HG02588 (cell line): Measurements from ENCODE around the gene MED31.
"Not testable (repeated sequence)": the region's sequence is repeated elsewhere in the genome, so short reads cannot be mapped to it uniquely, and the experiment has no call there.

Experiments
- ATAC-seq: cut with Tn5 transposase; IDR thresholded peaks from one replicate; pipeline ENCODE4 v1.9.1; 2021; ENCODE audit warnings: mild to moderate bottlenecking, moderate library complexity; ENCODE audit not compliant: unreplicated experiment

The MED31 gene

DNA sequence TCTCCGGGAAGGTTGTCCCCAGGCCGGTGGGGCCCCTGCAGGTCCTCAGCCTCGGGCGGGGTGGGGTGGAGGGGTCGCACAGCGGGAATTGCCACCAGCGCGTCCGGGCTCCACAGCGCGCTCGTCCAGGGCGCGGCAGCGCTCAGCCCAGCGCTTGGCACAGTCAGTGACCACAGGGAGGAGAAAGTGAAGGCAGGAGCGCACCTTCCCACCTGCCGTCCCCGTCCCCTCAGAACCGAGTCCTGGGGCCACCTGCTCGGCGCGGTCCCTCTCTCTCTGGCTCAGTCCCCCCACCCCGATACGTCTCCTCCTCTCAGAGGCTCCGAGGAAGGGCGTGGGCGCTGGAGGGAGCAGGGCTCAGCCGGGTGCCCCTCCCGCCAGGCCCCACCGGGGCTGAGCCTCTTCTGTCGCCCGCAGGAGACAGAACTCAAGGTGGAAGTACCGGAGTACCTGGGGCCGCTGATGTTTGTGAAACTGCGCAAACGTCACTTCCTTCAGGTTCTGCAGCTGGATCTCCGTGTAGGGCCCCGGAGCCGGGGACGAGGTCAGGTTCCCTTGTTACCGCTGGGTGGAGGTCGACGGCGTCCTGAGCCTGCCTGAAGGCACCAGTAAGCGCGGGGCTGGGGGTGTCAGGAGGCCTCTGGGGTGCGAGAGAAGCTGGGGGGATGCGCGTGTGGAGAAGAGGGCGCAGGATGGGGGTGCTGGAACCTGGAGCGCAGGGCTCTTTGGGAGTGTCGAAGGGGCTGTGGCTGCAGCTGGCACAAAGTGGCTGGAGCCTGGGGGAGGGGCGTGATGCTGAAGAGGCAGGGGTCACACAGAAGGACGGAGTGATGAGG is 5.6 kb upstream of the MED31 start:
- not testable (repeated sequence) for ATAC-seq

DNA sequence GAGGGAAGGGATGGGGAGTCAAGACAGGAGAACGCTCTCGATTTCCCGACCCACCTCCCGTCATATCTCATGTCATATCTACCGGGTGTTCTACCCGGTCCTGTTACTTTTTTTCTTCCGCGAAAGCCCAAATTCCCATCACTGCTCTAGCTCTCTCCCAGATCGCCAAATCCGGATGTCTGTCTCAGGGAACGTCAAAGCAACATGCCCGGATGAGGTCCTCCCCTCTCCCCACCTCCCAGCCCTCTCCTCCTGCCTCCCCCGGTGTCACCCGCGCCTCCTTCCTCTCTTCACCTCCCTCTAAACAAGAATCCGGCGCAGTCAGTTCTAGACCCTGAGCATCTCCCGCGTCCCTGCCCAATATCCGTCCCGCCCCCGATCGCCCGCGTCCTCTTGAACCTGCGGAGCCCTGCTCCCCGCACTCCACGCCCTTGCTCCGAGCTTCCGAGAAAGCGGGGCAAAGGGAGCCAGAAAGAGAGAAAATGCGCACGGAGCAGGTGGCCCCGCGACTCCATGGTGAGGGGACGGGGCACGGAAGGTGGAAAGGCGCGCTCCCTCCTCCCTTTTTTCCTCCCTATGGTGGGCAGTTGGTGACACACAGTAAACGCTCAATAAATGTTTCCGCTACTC is 4.4 kb upstream of the MED31 start:
- not testable (repeated sequence) for ATAC-seq

DNA sequence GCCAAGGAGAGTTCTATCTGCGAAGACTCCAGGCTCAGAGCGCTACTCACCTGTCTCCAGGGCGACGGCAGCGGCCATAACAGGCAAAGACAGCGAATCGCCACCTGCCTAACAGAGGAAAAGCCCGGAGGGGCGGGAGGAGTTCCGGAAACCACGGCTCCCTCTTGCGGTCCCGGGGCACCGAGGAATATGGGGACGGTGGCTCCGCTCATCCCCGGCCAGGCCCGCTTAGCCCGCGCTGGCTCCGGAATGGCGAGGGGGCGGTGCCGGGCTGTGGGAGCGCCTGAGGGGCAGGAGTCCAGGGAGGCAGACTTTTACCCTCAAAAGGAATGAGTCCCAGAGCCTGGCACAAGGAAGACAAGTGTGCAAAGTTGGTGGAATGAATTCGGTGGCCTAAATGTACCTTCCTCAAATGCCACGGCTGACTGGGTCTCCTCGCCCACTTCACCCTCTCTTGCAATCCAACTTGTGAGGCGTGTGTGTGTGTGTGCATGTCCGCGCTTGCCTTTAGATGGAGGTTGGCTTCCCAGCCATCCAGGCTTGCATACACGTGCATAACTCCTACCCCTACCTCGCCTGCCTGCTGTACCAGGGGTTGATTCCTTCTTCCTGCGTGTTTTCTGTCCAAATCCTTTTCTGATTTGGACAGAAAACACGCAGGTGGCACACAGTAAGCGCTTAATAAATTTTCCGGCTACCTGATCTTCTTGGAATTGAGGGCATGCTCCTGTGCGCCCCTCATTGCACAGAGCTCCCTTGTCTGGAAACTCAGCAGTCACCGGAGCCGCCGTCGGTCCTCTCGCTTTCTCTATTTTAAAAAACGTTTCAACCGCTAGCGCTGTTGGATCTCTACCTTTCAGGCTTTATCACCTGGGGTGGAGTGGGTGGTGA is 3.7 kb upstream of the MED31 start:
- ATAC-seq = no peak

DNA sequence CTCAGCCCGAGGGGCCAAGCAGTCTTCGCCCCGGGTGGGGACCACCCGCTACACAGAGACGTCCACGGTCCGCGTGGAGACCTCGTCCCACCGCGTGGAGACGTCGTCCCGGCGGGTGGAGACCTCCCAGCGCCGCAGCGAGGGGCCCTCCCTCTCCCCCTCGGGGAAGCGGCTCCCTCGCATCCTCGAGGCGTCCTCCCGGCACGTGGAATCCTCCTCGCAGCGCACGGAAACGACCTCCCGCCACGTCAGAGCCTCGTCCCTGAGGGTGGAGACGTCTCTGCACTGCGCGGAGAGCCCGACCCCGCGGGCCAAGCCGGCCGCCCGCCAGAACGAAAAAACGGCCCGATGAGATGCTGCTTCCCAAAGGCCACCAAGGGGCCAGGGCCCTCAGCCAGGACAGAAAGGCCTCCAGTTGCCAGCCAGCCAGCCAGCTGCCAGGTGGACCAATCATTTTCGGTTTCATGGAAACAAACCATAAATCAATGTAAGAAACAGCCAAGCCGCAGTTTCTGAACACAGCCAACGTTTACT is 581 bp upstream of the MED31 start:
- peak; percentile 14 for ATAC-seq

DNA sequence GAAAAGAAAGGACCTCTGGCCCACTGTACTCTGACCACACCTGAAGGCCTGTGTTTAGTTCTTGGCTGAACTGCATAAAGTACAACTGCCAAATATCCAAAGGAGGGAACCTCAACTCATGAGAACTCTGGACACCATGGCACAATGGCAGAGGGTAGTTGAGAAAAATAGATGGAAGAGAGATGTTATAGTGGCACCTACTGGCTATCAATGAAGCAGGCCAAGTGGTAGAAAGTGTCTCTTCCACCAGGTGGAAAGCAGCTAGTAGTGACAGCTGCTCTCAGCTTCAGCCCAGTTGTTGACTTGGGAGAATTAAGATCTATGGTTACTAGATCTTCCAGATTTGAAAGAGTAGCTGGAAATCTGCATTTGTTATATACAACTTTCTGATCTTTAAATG is 3.2 kb downstream of the MED31 start:
- ATAC-seq = no peak

DNA sequence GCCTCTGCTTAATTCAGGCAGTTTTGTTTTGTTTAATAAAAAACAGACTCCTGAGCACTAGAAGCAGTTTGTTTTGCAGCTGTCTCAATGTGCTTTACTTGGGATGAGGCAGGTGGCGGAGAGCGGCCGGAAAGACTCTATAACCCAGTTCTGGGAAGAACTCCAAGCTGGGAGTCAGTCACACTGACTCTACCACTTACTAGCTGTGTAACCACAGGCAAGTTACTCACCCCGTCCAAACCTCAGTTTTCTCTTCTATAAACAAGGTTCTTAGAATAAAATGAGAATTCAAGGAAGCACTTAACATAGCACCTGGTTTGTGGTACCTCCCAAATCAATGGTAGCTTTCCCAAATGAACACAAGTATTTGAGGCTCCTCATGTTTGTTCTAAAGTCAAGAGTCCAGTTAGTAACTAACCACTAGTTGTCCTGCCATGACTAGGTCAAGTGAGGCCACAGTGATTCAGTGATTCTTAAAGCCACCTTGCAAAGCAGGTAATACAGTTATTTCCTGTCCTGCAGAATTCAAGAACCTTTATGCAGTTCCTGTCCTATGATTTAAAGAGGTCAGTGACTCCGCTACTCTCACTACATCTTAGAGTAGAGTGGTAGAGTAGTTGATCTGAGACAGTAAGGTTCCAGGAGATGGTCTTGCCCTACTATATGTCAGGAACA is 7.8 kb downstream of the MED31 start:
- ATAC-seq = no peak

DNA sequence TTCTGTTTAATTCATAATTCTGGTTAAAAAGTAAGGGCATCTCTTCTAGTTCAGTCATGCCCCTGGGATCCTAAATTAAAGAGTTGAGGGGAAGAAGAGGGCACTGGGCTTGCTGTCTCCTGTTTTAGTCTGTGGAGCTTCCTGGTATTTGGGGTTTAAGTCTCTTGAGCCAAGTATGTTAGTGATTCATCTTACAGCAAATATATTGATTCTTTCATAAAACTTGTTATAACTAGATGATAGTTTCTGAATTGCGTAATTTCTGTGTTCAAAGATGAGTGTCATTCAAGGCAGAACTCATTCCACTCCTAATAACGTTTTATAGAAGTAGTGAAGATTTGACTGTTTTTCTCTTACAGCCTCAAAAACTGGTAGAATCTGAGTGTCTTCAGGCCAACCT is 8.8 kb downstream of the MED31 start:
- ATAC-seq = no peak

DNA sequence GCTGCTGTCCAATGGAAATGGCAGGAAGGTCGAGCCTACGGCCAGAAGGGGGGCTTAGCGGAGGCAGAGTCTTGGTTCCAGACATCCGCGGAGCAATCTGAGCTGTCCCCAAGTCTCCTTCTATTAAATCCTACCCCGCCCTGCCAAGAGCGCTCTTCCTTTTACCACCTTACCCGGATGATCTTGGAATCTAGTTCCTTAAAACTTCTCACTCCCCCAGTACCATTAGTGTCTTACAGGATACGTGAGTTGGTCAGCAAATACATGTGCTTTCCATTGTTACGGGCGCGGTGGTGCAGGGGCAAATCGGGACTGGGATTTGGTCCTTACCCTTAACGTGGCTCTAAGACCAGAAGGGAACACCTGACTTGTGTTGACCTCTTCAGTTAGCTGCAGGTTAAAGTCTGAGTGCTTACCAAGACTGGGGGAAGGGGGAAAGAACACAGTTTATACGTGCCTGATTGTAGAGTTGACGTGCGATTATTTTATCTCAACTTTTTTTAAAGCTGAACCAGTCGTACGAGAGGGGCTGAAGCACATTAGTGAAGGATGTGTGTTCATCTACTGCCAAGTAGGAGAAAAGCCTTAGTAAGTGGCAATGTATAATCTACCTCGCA is 10.1 kb downstream of the MED31 start:
- ATAC-seq = no peak

DNA sequence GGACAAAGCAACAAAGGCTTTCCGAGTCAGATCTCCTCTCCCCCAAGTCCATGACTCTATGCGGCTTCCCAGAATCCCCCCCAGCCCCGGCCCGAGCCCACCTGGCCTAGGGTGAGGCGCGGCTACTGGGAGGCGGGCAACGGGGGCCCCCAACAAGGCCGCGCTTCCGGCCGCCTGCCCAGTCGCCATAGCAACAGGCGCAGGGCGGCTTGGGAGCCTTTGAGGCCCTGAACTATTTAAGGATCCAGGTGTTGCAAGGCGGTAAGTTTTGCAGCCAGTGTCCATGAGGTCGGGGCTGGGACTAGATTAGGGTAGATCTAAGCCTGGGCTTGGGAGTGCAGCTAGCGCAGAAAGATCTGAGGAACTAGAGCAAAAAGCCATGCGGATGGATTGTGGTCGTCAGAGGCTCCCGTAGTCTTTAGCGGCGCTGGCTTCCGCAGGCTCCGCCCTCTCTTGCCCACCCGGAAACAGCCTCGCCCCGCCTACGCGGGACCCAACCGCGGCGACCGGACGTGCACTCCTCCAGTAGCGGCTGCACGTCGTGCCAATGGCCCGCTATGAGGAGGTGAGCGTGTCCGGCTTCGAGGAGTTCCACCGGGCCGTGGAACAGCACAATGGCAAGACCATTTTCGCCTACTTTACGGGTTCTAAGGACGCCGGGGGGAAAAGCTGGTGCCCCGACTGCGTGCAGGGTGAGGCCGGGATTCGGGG is 10.7 kb downstream of the MED31 start, which contains the start of the genes KIAA0753 and TXNDC17:
Gene KIAA0753, minus strand, starts transcription at position 176 of the 711 bp plus-strand sequence. CDS start 5,608 bp downstream, outside the sequence.
Gene TXNDC17, plus strand, starts transcription at position 525 of the 711 bp plus-strand sequence. Its CDS starts 23 bp downstream, at position 548.
- peak; percentile 82 for ATAC-seq

DNA sequence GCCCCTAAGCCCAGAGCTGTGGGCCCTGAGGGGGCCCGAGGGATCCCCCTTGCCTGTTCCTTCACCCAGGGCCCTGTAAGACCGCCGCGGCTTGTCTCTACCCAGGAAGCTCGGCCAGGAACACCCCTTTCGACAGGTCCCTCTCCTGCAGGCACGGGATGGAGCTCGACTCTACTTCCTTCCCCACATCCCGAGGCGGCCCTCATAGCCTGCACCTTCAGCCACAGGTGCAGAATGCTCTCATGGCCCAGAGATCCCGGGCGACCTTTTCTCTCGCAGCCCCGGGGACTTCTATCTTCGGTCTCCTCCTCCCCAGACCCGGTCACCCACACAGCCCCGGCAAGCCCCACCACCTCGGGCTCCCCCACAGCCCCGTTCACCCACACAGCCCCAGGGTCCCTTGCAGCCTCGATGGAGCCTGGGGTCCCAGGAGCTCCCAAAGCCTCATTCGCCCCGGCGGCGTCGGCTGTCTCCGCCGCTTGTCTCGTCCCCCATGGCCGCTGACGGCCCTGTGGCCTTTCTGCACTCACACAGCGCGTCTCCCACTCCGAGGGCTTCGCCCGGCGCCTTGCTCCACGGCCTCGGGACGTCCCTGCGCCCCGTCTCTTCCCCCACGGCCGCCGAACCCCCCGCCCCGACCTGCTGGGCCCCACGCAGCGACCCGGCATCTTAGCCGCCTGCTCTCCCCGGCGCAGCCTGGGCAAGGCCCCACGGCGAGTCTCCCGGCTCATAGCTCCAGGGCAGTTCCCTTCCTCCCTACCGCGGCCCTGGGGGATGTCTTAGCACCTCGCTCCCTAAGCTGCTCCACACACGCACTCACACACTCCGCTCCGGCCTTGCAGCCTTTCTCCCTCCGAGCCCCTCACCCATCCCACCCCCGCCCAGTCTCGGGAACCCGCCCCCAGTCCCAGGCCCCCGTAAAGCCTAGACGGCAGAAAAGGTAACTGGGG is 11.5 kb downstream of the MED31 start:
- ATAC-seq = peak; percentile 4

DNA sequence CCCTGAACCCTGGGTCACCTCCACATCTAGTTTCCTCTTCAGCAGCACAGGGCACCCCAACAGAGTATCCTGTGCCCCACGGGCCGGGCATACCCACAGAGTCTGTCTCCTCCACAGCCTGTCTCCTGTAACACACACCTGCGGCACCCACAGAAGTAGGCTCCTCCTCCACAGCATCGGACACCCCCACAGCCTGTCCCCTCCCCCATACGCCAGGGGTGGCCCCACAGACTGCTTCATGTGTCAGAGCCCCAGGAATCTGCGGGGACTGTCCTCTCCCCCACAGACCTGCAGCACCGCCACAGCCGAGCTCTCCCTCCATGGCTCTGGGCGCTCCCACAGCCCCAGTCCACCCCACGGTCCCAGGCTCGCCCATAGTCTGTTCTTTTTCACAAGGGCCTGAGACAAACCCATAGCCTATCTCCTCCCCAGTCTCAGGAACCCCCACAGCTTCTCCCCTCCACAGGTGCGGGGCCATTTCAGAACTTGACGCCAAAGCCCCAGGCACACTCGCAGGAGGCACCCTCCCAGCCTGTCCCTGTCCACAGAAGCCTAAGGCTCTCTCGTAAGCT is 12.3 kb downstream of the MED31 start:
- no peak for ATAC-seq

DNA sequence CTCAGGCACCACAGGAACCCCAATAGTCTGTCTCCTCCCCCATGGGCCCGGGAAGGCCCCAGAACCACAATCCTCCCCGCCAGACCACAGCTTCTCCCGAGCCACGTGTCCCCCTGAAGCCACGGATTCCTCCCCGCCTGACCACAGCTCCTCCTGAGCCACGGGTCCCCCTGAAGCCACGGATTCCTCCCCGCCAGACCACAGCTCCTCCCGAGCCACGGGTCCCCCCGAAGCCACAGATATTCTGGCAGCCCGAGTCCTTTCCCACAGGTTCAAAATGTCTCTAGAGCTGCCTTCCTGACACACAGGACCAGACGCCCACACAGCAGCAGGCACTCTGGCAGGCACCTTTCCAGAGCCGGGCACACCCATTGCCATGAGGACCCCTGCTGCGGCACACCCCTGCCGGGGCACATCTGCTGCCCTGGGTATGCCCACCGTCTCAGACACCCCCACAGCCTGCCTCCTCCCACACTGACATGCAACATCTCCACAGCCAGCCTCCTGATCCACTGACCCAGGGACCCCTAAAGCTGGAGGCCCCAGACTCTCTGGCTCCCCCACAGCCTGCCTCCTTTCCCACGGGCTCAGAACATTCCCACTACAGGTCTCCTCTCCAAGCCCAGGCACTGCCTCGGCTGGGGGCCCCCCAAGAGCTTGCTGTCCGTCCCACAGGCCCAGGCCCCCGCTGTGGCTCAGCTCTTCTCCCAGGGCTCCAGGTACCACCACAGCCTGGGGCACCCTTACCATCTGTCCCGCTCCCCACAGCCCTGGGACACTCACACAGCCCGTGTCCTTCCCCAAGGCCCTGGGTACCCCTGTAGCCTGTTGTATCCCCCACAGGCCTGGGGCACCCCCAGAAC is 13.1 kb downstream of the MED31 start:
- no peak for ATAC-seq

DNA sequence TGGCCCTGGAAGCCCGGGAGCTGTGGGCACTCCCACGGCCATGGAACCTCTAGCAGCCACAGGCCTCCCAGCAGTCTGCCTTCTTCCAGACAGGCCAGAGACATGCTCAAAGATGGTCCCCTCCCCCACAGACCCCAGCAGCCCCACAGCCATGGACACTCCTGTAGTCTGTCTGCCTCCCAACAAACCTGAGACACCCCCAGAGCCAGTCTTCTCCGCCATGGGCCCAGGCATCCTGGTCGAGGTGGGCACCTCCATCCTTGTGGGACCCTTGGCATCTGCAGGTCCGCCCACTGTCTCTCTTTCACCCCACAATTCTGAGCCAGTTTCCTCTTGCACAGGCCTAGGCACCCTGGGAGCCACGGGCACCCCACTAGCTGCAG is 14.0 kb downstream of the MED31 start:
- no peak for ATAC-seq

DNA sequence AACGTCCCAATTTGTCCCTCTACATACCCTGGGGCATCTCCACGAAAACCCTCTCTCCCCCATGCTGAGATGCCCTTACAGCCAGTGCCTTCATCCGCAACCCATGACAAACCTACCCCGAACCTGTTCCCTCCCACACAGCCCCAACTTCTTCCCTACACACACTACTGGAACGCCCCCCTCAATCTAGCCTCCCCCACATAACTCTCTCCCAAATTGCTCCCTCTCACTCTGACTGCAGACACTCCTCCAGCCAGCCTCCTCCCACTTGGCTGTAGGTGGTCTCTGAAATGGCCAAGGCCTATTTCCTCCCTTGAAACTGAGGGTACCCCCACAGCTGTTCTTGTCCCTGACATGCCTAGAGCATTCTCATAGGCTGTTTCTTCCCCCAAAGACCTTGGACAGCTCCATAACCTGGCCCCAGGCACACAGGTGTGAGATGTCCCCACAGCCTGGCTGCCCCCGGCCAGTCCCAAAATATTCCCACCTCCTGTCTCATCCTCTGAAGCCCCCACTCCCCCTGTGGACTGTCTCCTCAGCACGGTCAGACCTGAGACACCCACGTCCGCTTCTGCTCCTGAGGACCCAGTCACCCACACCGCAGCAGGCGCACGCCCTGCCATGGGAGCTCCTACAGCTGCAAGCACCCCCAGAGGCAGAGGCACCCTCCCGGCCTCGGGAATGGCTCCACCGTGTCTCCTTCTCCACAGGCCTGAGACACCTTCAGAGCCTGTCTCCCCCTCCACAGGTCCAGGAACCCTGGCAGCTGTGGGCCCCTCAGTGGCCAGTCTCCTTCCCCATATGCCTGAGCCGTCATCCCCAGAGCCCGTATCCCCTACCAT is 14.6 kb downstream of the MED31 start:
- ATAC-seq = no peak

DNA sequence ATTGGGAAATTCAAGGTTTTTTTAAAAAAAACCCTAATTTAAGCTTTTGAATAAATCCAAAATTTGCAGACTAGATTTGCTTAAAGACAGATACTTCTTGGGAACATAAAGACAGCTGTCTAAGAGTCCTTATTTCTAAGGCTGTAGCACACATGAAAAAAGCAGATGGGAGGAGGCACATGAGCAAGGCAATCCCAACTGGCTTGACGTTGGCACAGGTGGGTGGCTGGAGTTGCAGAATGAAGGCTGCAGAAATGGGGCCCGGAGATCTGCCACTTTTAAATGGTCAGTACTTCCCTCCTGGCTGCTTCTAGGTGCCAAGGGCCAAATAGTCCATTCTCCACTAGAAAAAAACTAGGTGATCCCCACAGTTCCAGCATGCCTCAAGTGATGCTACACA is 15.3 kb downstream of the MED31 start:
- no peak for ATAC-seq

DNA sequence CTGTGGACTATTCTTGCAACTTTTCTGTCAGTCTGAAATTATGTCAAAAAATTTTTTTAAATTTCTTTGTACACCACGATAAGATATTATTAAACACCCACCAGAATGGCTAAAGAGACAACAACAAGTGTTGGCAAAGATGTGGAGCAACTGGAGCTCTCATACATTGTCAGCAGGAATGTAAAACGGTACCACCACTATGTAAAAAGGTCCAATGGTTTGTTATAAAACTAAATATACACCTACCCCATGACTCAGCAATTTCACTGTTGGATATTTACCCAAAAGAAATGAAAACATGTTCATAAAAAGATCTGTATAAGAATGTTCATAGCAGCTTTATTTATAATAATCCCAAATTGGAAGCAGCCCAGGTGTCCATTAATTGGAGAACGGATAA is 18.1 kb downstream of the MED31 start:
- no peak for ATAC-seq
